ENCODE measurements around the gene ZNF79.
A peak's percentile ranks its signal among the peaks of the same experiment; 100 is the strongest.

The ZNF79 gene

DNA sequence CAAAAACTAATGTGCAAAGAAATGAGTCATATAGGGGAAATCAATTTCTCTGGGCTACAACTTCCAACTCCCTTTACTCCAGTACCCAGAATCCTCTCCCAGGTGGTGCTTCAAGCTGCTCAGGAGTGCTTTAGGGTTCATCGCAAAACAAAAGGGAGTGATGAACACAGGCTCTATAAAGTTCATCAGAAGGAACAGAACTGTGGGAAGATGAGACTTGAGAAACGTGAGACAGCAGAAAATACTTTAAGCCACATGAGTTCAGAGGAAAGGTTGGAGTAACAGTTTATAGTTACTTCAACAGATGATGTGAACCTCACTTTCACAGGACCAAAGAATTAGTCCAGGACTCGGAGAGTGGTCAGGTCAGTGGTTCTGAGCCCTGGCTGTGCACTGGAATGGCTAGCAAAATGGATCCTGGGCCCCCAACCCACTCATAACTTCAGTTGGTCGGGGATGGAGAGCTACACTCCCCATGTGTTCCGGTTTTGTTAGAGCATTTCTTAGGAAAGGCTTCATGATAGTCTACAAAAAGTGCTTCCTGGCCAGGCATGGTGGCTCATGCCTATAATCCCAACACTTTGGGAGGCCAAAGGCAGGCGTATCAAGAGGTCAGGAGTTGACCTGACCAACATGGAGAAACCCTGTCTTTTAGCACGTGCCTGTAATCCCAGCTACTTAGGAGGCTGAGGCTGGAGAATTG is 22.7 kb downstream of the ZNF79 start:
- in situ Hi-C loops (cut with HindIII; ENCODE audit: low sequenced_read_pairs): no loop called here
- no peak overlapping the region for H3K4me3 ChIP-seq (ENCODE audit: low read depth, low read length)
- TF ChIP-seq, protein P1, sequence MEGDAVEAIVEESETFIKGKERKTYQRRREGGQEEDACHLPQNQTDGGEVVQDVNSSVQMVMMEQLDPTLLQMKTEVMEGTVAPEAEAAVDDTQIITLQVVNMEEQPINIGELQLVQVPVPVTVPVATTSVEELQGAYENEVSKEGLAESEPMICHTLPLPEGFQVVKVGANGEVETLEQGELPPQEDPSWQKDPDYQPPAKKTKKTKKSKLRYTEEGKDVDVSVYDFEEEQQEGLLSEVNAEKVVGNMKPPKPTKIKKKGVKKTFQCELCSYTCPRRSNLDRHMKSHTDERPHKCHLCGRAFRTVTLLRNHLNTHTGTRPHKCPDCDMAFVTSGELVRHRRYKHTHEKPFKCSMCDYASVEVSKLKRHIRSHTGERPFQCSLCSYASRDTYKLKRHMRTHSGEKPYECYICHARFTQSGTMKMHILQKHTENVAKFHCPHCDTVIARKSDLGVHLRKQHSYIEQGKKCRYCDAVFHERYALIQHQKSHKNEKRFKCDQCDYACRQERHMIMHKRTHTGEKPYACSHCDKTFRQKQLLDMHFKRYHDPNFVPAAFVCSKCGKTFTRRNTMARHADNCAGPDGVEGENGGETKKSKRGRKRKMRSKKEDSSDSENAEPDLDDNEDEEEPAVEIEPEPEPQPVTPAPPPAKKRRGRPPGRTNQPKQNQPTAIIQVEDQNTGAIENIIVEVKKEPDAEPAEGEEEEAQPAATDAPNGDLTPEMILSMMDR (IDR thresholded peaks at IDR 0.05; ENCODE audit: low read depth, low read length, missing control alignments): no peak
- DNase-seq (ENCODE audit: low read depth): no peak

- TF ChIP-seq, protein P1 (IDR thresholded peaks at IDR 0.05; ENCODE audit: low read depth, low read length, missing control alignments): no peak
- DNase-seq (ENCODE audit: low read depth): no peak
- in situ Hi-C loops (cut with HindIII; ENCODE audit: low sequenced_read_pairs): no loop called here
- no peak overlapping the region for H3K4me3 ChIP-seq (ENCODE audit: low read depth, low read length)
Measured at GRCh38 chr9:127447416-127448111, 23.4 kb downstream of the ZNF79 start.

- TF ChIP-seq, protein P1 (IDR thresholded peaks at IDR 0.05; ENCODE audit: low read depth, low read length, missing control alignments): no peak
- peak overlapping the region; percentile 91 for H3K4me3 ChIP-seq (ENCODE audit: low read depth, low read length)
- in situ Hi-C loops (cut with HindIII; ENCODE audit: low sequenced_read_pairs): no loop called here
- DNase-seq (ENCODE audit: low read depth): no peak
Measured at GRCh38 chr9:127448112-127448805, 24.1 kb downstream of the ZNF79 start.

GRCh38 chr9:127449332-127449966 is 25.3 kb downstream of the ZNF79 start:
- DNase-seq (ENCODE audit: low read depth): no peak
- in situ Hi-C loops (cut with HindIII; ENCODE audit: low sequenced_read_pairs): no loop called here
- peak overlapping the region; percentile 91 for H3K4me3 ChIP-seq (ENCODE audit: low read depth, low read length)
- TF ChIP-seq, protein P1 (IDR thresholded peaks at IDR 0.05; ENCODE audit: low read depth, low read length, missing control alignments): no peak

DNA sequence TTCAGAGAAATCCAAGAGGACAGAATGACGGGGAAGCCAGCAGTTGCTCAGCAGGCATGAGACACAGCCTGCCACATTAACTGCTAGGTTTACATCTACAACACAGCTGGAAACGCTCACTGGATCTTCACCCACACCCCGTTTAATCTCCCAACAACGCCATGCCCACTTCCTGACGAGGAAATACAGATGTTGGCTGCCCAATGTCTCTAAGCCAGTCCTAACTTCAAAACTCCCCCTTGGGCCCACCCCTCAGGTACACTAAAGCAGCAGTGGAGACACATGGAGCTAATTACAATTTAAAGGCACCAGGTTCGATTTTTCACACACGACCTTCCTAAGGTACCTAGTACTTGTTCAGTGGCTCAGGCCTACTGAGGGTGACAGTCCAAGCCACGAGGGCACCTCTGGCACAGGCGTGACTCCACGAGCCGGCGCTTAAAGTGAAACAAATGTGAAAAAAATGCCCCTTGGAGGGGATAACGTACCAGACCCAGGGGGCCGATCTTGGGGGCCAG is 26.1 kb downstream of the ZNF79 start:
- TF ChIP-seq, protein P1 (IDR thresholded peaks at IDR 0.05; ENCODE audit: low read depth, low read length, missing control alignments): no peak
- in situ Hi-C loops (cut with HindIII; ENCODE audit: low sequenced_read_pairs): no loop called here
- H3K4me3 ChIP-seq (ENCODE audit: low read depth, low read length): peak overlapping the region; percentile 91
- DNase-seq (ENCODE audit: low read depth): no peak
